Iris pigment epithelial cell (primary cell): Measurements from ENCODE around the gene SH3BP5.
A peak's percentile ranks its signal among the peaks of the same experiment; 100 is the strongest.
"Not testable (repeated sequence)": the region's sequence is repeated elsewhere in the genome, so short reads cannot be mapped to it uniquely, and the experiment has no call there.

Experiments used
- DNase-seq: peaks from one replicate; pipeline ENCODE4 v3.0.0-alpha.2; 2011; ENCODE audit warnings: low read depth

The SH3BP5 gene

GRCh38 chr3:15332405-15333098 lies at the start of gene SH3BP5:
Gene SH3BP5, minus strand, starts transcription at chr3:15332586. Its CDS starts 178 bp downstream, at chr3:15332408.
- DNase-seq: peak; percentile 71

- DNase-seq: no peak
These were observed 48.8 kb upstream of the SH3BP5 start for GRCh38 chr3:15380980-15381890.

GRCh38 chr3:15377961-15378791 lies 45.8 kb upstream of the SH3BP5 start:
- peak; percentile 94 for DNase-seq

GRCh38 chr3:15375461-15376000 lies 43.1 kb upstream of the SH3BP5 start:
- no peak for DNase-seq

GRCh38 chr3:15372918-15373317 lies 40.5 kb upstream of the SH3BP5 start:
- DNase-seq: no peak

- no peak for DNase-seq
These were observed 36.3 kb upstream of the SH3BP5 start for GRCh38 chr3:15368561-15369135.

- peak; percentile 74 for DNase-seq
These were observed 34.7 kb upstream of the SH3BP5 start for GRCh38 chr3:15367059-15367458.

GRCh38 chr3:15364078-15364477 lies 31.7 kb upstream of the SH3BP5 start:
- peak; percentile 12 for DNase-seq

GRCh38 chr3:15361494-15362214 lies 29.3 kb upstream of the SH3BP5 start:
- DNase-seq: peak; percentile 83

- DNase-seq: peak; percentile 81
These were observed 28.6 kb upstream of the SH3BP5 start for GRCh38 chr3:15360788-15361493.

- DNase-seq: no peak
These were observed 27.5 kb upstream of the SH3BP5 start for GRCh38 chr3:15359677-15360397.

GRCh38 chr3:15356651-15357061 lies 24.3 kb upstream of the SH3BP5 start:
- not testable (repeated sequence) for DNase-seq

GRCh38 chr3:15356176-15356575 lies 23.8 kb upstream of the SH3BP5 start:
- peak; percentile 30 for DNase-seq

GRCh38 chr3:15355086-15355485 lies 22.7 kb upstream of the SH3BP5 start:
- DNase-seq: no peak

GRCh38 chr3:15354485-15354884 lies 22.1 kb upstream of the SH3BP5 start:
- no peak for DNase-seq

- no peak for DNase-seq
These were observed 17.8 kb upstream of the SH3BP5 start for GRCh38 chr3:15350141-15350540.

- not testable (repeated sequence) for DNase-seq
These were observed 17.1 kb upstream of the SH3BP5 start for GRCh38 chr3:15349438-15349837.

- no peak for DNase-seq
These were observed 15.9 kb upstream of the SH3BP5 start for GRCh38 chr3:15348246-15348645.

- DNase-seq: no peak
These were observed 15.3 kb upstream of the SH3BP5 start for GRCh38 chr3:15347737-15348110.
